PC-9 (cell line): ENCODE results near the gene AMOTL1. TPM values are rescaled to one million over a fixed set of nuclear protein-coding genes. Genes with fewer than 3 reads are reported as not detected.

Source experiments
- BruUV-seq: library from RNA; stranded (reverse); fragments of 400-500 nt; replicated peaks from 2 replicates; lab custom pipeline; 2021; lab: Mats Ljungman, UMichigan
- CTCF ChIA-PET: fragments of 300-600 bp; sonication (Branson Sonifier 250); formaldehyde crosslinking; loops from one replicate; lab custom pipeline; 2022; ENCODE audit warnings: antibody characterized with exemption; lab: Charles Lee
- POLR2A ChIA-PET: fragments of 300-600 bp; sonication (Branson Sonifier 250); formaldehyde crosslinking; loops from one replicate; lab custom pipeline; 2022; ENCODE audit warnings: antibody characterized with exemption; ENCODE audit not compliant: unreplicated experiment; lab: Charles Lee
- DNase-seq, 2 experiments: peaks; one replicate each; pipeline versions ENCODE4 v3.0.0 to v3.0.0-alpha.2; 2015 to 2022; ENCODE audit warnings: mixed read lengths in 1 of 2
- H2AFZ ChIP-seq: fragments of 200-600 bp; sonication (generic); 2 replicates; pipeline ENCODE4 v1.8.1; 2017; ENCODE audit warnings: antibody characterized with exemption
- H3F3A ChIP-seq: fragments of 200-600 bp; sonication (generic); 2 replicates; pipeline ENCODE4 v1.8.1; 2017; ENCODE audit warnings: antibody characterized with exemption, mild to moderate bottlenecking, low read depth; ENCODE audit not compliant: insufficient read depth
- H3K27ac ChIP-seq: fragments of 200-600 bp; sonication (generic); 2 replicates; pipeline ENCODE4 v1.6.1; 2016; ENCODE audit warnings: mixed run types
- H3K27me3 ChIP-seq: fragments of 200-600 bp; sonication (generic); 2 replicates; pipeline ENCODE4 v1.6.1; 2016; ENCODE audit warnings: low read depth, mixed run types; ENCODE audit not compliant: insufficient read depth
- H3K36me3 ChIP-seq: fragments of 200-600 bp; sonication (generic); 2 replicates; pipeline ENCODE4 v1.6.1; 2016; ENCODE audit warnings: low read depth, mixed run types
- H3K4me1 ChIP-seq: fragments of 200-600 bp; sonication (generic); replicated peaks from 2 replicates; pipeline ENCODE4 v1.6.1; 2016; ENCODE audit warnings: mixed run types; ENCODE audit not compliant: insufficient read depth
- H3K4me2 ChIP-seq: fragments of 200-600 bp; sonication (generic); 2 replicates; pipeline ENCODE4 v1.6.1; 2017; ENCODE audit warnings: mixed run types
- H3K4me3 ChIP-seq: fragments of 200-600 bp; sonication (generic); 2 replicates; pipeline ENCODE4 v1.6.1; 2016; ENCODE audit warnings: mixed run types
- H3K79me2 ChIP-seq: fragments of 200-600 bp; sonication (generic); 2 replicates; pipeline ENCODE4 v1.6.1; 2017; ENCODE audit warnings: low read depth, mixed run types
- H3K9me2 ChIP-seq: fragments of 200-600 bp; sonication (generic); 2 replicates; pipeline ENCODE4 v1.8.1; 2017; ENCODE audit warnings: mild to moderate bottlenecking; ENCODE audit not compliant: insufficient read depth
- H3K9me3 ChIP-seq: fragments of 200-600 bp; sonication (generic); 2 replicates; pipeline ENCODE4 v1.8.1; 2016; ENCODE audit warnings: low read depth; ENCODE audit not compliant: insufficient read depth
- H4K20me1 ChIP-seq: fragments of 200-600 bp; sonication (generic); 2 replicates; pipeline ENCODE4 v1.8.1; 2017; ENCODE audit not compliant: insufficient read depth
- EZH2 ChIP-seq: fragments of 200-600 bp; sonication (generic); IDR thresholded peaks from 2 replicates; pipeline ENCODE4 v1.8.0; 2017; ENCODE audit warnings: antibody characterized with exemption, low read depth
- intact Hi-C: fragments of 100-400 bp; cut with micrococcal nuclease; formaldehyde crosslinking; loops from one replicate; pipeline ENCODE4 v1.10.0; 2022; ENCODE audit not compliant: unreplicated experiment
- total RNA-seq: library from RNA; stranded (reverse); gene quantifications from 2 replicates; pipeline ENCODE4 v1.2.3, GENCODE V29; 2021
- TF ChIP-seq, protein P1 (sequence below): fragments of 200-600 bp; sonication (generic); conservative IDR thresholded peaks from 2 replicates; pipeline ENCODE4 v1.6.1; 2017; ENCODE audit warnings: mixed run types, antibody characterized with exemption, mild to moderate bottlenecking, moderate library complexity

AMOTL1 gene
- total RNA-seq, 1 experiment from 2014 or later, result 60.5 TPM

DNA sequence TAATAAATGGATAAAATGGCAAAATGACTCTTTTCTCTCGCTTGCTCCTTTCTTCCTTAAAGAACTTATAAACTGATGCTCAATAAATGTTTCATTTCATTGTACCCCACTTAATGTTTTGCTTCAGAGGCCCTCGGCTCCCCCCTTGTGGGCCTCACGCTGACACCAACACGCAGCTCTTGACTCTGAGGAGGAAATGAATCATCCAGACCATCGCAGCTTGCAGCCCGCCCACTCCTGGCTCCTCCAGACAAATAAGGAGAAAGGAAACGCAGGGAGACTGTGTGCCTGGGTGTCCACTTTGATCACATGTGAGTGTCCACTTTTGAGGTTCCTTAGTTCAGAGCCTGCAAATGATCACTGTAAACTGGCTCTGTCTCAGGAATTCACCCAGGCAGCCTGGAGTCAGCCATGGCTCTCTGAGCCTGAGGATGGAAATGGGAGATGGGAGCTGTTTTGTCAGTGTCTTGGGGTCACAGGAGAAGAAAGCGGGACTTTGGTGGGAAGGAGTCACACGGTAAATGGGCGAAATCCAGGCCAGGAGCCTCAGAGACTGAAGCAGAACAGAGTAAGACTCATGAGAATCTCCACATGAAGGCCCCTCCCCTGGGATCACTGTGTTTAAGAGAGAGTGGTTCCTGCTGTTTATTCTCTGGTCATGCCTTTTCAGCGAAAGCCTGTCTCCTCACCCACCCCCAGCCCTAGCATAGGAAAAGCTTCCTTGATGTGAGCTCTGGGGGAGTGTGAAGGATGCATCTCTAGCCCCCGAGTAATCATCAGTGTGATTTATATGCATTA, 108.7 kb downstream of the AMOTL1 start:
- Histone ChIP-seq H4K20me1 (no peaks in the 10 kb centered on the region; the same call in 1 of the 2 replicates), H2AFZ (no peak overlapping the region), H3K27ac (no peak overlapping the region), H3K4me2 (no peak overlapping the region), H3K9me2 (no peaks in the 10 kb centered on the region), H3K79me2 (0 out of 2 replicates have a peak, but pooled peaks cover 10% of the 10 kb centered on the region), H3K27me3 (no peaks in the 10 kb centered on the region), H3K9me3 (no peaks in the 10 kb centered on the region), H3K36me3 (peaks cover 76% of the 10 kb centered on the region), H3K4me3 (no peak overlapping the region), H3F3A (peaks cover 47% of the 10 kb centered on the region), H3K4me1 (peaks cover 27% of the 10 kb centered on the region)
- intact Hi-C loops, result loop anchor here (5.0 kb wide), 1 partner anchor 110 kb away; the partner anchor contains the start of gene AMOTL1
- no TSS peak for BruUV-seq
- ChIA-PET CTCF (interaction anchor here (0.5 to 1.0 kb wide), 2 partner anchors 115 to 130 kb away, joined by 3 read pairs; no protein-coding TSS in a partner anchor), POLR2A (interaction anchor here (0.5 kb wide), 1 partner anchor 291 kb away, joined by 11 read pairs; no protein-coding TSS in a partner anchor)
- no peak for TF ChIP-seq EZH2
- TF ChIP-seq, protein P1, sequence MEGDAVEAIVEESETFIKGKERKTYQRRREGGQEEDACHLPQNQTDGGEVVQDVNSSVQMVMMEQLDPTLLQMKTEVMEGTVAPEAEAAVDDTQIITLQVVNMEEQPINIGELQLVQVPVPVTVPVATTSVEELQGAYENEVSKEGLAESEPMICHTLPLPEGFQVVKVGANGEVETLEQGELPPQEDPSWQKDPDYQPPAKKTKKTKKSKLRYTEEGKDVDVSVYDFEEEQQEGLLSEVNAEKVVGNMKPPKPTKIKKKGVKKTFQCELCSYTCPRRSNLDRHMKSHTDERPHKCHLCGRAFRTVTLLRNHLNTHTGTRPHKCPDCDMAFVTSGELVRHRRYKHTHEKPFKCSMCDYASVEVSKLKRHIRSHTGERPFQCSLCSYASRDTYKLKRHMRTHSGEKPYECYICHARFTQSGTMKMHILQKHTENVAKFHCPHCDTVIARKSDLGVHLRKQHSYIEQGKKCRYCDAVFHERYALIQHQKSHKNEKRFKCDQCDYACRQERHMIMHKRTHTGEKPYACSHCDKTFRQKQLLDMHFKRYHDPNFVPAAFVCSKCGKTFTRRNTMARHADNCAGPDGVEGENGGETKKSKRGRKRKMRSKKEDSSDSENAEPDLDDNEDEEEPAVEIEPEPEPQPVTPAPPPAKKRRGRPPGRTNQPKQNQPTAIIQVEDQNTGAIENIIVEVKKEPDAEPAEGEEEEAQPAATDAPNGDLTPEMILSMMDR, result no peak
- peak in 1 of 2 experiments; percentile 40 for DNase-seq

DNA sequence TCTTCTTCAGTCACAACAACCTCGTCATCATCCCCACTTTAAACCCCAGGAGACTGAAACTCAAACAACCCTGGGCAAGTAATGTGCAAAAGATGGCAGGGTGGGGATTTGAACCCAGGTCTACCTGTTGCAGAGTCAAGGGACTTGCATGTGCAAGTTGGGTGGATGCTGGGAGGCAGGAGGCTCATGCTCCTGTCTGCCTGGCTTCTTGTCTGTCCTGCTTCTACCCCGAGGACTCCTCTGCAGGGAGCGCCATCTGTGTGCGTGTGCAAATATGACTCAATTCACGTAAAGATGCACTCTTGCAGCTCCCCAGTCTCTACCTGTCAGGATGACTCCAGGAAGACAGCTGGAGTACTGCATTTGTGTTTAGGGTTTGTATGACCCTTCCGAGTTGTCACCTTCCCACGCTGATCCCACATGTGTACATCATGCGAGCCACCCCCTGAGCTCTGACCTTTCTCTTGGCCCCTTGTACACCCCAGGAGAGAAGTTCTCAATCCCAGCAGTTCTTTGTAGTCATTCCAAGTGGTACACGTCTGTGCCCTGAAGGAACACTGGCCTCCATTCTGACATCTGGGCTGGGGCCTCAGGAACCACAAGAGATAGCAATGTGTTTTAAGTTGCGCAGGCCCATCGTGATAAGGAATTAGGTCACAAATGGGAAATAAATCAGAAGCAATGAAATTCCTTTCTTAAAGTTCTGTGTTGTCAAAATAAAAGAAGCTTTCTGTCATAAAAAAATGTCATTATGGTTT, 109.5 kb downstream of the AMOTL1 start:
- H3K36me3 ChIP-seq, result peaks cover 75% of the 10 kb centered on the region
- no peak overlapping the region for H3K27ac ChIP-seq
- H3K4me1 ChIP-seq, result peaks cover 27% of the 10 kb centered on the region
- H4K20me1 ChIP-seq, result no peaks in the 10 kb centered on the region; the same call in 1 of the 2 replicates
- no peak for TF ChIP-seq EZH2
- TF ChIP-seq, protein P1, result no peak
- no peaks in the 10 kb centered on the region for H3K9me2 ChIP-seq
- CTCF ChIA-PET, result interaction anchor here (0.5 to 1.0 kb wide), 2 partner anchors 116 to 131 kb away, joined by 3 read pairs; no protein-coding TSS in a partner anchor
- POLR2A ChIA-PET, result no interaction called here
- no peak for DNase-seq
- H3K79me2 ChIP-seq, result 0 out of 2 replicates have a peak, but pooled peaks cover 10% of the 10 kb centered on the region
- H3K9me3 ChIP-seq, result no peaks in the 10 kb centered on the region
- no peak overlapping the region for H2AFZ ChIP-seq
- BruUV-seq, result no TSS peak
- no peaks in the 10 kb centered on the region for H3K27me3 ChIP-seq
- intact Hi-C loops, result loop anchor here (5.0 kb wide), 1 partner anchor 110 kb away; the partner anchor contains the start of gene AMOTL1
- H3K4me2 ChIP-seq, result no peak overlapping the region
- peaks cover 47% of the 10 kb centered on the region for H3F3A ChIP-seq
- H3K4me3 ChIP-seq, result no peak overlapping the region

DNA sequence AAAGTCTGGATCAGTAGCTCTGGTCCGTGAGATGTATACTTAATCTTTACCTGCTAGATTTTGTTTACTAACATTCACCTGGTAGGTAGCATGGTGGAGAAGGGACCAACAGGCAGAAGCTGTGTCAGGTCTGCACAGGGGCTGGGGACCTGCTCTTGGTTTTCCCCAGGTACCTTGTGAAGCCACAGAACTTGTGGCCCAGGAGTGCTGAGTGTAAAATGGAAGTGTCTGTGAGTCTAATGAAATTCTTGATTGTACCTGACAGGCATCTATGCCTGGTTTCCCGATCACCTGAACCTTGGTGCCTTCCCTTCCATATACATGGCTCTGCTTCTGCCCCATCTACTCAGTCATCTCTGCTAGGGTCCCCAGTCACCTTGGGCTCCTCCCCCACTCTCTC, 110.8 kb downstream of the AMOTL1 start:
- no TSS peak for BruUV-seq
- H3K27me3 ChIP-seq, result no peaks in the 10 kb centered on the region
- intact Hi-C loops, result loop anchor here (5.0 kb wide), 1 partner anchor 112 kb away; the partner anchor contains the start of gene AMOTL1

More for the DNA sequence above, 110.8 kb downstream of the AMOTL1 start:
- no peaks in the 10 kb centered on the region for H4K20me1 ChIP-seq
- DNase-seq, result no peak
- 0 out of 2 replicates have a peak overlapping the region, but pooled peaks have one; percentile 0 for H3K4me2 ChIP-seq
- POLR2A ChIA-PET, result no interaction called here
- H3K4me1 ChIP-seq, result peaks cover 30% of the 10 kb centered on the region
- H3K36me3 ChIP-seq, result peaks cover 74% of the 10 kb centered on the region
- CTCF ChIA-PET, result no interaction called here
- TF ChIP-seq, protein P1, result no peak
- no peak for TF ChIP-seq EZH2
- no peak overlapping the region for H3K4me3 ChIP-seq
- H2AFZ ChIP-seq, result no peak overlapping the region
- H3K9me3 ChIP-seq, result no peaks in the 10 kb centered on the region
- peaks cover 53% of the 10 kb centered on the region for H3F3A ChIP-seq
- H3K9me2 ChIP-seq, result no peaks in the 10 kb centered on the region
- H3K79me2 ChIP-seq, result 0 out of 2 replicates have a peak, but pooled peaks cover 10% of the 10 kb centered on the region
- peak overlapping the region; percentile 3; the same call in 1 of the 2 replicates for H3K27ac ChIP-seq
